HEK293 (cell line): ENCODE data around the gene MTG1.

Experiments used
- CTCF ChIA-PET: fragments of 350-600 bp; formaldehyde crosslinking; extraction: SDS; loops from one replicate; lab custom pipeline; 2021; ENCODE audit warnings: antibody characterized with exemption; lab: Yijun Ruan, JAX
- POLR2A ChIA-PET: fragments of 300-600 bp; formaldehyde crosslinking; extraction: SDS; loops from one replicate; lab custom pipeline; 2020; ENCODE audit warnings: antibody characterized with exemption, inconsistent platforms; lab: Yijun Ruan, JAX
- H3K27ac ChIP-seq: fragments of 200-500 bp; sonication (Bioruptor generic); 2 replicates; pipeline ENCODE4 v1.5.1; 2014; ENCODE audit warnings: low read depth, low read length, control low read depth, inconsistent platforms; ENCODE audit errors: extremely low read depth
- H3K36me3 ChIP-seq, 2 experiments: fragments of 200-500 bp in 1 of 2; sonication (Bioruptor generic) in 1 of 2; 1 replicate in 1 of 2; 2 replicates in 1 of 2; pipeline ENCODE4 v1.5.1; 2014 to 2017; ENCODE audit warnings: inconsistent platforms in 2 of 2, low read length in 2 of 2; ENCODE audit not compliant: control insufficient read depth in 2 of 2, insufficient read depth in 1 of 2
- H3K4me1 ChIP-seq: fragments of 200-500 bp; sonication (Bioruptor generic); 2 replicates; pipeline ENCODE4 v1.5.1; 2014; ENCODE audit warnings: mild to moderate bottlenecking, low read length, inconsistent platforms; ENCODE audit not compliant: control insufficient read depth, insufficient read depth
- H3K4me3 ChIP-seq: 2 replicates; pipeline ENCODE4 v1.5.1; 2011; ENCODE audit warnings: low read depth, mild to moderate bottlenecking, control low read depth, low read length, moderate library complexity
- H3K9me3 ChIP-seq: fragments of 200-500 bp; sonication (Bioruptor generic); 2 replicates; pipeline ENCODE4 v1.5.1; 2014; ENCODE audit warnings: low read depth, low read length, inconsistent platforms; ENCODE audit not compliant: control insufficient read depth, insufficient read depth
- HOXC10 ChIP-seq: sonication (generic); formaldehyde crosslinking; IDR thresholded peaks from 2 replicates; pipeline ENCODE4 v1.8.1; 2023; ENCODE audit warnings: mild to moderate bottlenecking, missing genetic modification reagents
- IKZF3 ChIP-seq: fragments of 450-650 bp; IDR thresholded peaks from 2 replicates; pipeline ENCODE4 v1.5.0; 2018; ENCODE audit warnings: missing biosample characterization, mild to moderate bottlenecking, missing genetic modification characterization, moderate library complexity
- KLF1 ChIP-seq: fragments of 450-650 bp; formaldehyde crosslinking; IDR thresholded peaks from 2 replicates; pipeline ENCODE4 v1.5.1; 2016; ENCODE audit warnings: missing biosample characterization, missing genetic modification characterization
- KLF8 ChIP-seq: fragments of 450-650 bp; formaldehyde crosslinking; IDR thresholded peaks from 2 replicates; pipeline ENCODE4 v1.5.1; 2016; ENCODE audit warnings: missing biosample characterization, missing genetic modification characterization
- MZF1 ChIP-seq: fragments of 450-650 bp; formaldehyde crosslinking; IDR thresholded peaks from 2 replicates; pipeline ENCODE4 v1.5.1; 2017; ENCODE audit warnings: missing biosample characterization, missing genetic modification characterization, borderline replicate concordance
- OVOL3 ChIP-seq: fragments of 450-650 bp; formaldehyde crosslinking; IDR thresholded peaks from 2 replicates; pipeline ENCODE4 v1.5.1; 2016; ENCODE audit warnings: missing biosample characterization, missing genetic modification characterization
- ZBTB1 ChIP-seq: fragments of 450-650 bp; formaldehyde crosslinking; IDR thresholded peaks from 2 replicates; pipeline ENCODE4 v1.5.1; 2016; ENCODE audit warnings: missing biosample characterization, missing genetic modification characterization
- ZFP37 ChIP-seq: fragments of 450-650 bp; formaldehyde crosslinking; IDR thresholded peaks from 2 replicates; pipeline ENCODE4 v1.5.1; 2016; ENCODE audit warnings: missing biosample characterization, missing genetic modification characterization
- ZNF133 ChIP-seq: fragments of 450-650 bp; formaldehyde crosslinking; IDR thresholded peaks from 2 replicates; pipeline ENCODE4 v1.5.1; 2016; ENCODE audit warnings: missing biosample characterization, missing genetic modification characterization
- ZNF16 ChIP-seq: fragments of 450-650 bp; formaldehyde crosslinking; IDR thresholded peaks from 2 replicates; pipeline ENCODE4 v1.5.1; 2016; ENCODE audit warnings: low read depth, missing biosample characterization, missing genetic modification characterization
- ZNF169 ChIP-seq: fragments of 450-650 bp; formaldehyde crosslinking; IDR thresholded peaks from 2 replicates; pipeline ENCODE4 v1.5.1; 2016; ENCODE audit warnings: missing biosample characterization, missing genetic modification characterization
- ZNF174 ChIP-seq: fragments of 450-650 bp; formaldehyde crosslinking; IDR thresholded peaks from 2 replicates; pipeline ENCODE4 v1.5.0; 2017; ENCODE audit warnings: missing biosample characterization, mild to moderate bottlenecking, missing genetic modification characterization
- ZNF202 ChIP-seq: fragments of 450-650 bp; formaldehyde crosslinking; IDR thresholded peaks from 2 replicates; pipeline ENCODE4 v1.5.1; 2016; ENCODE audit warnings: missing biosample characterization, missing genetic modification characterization, borderline replicate concordance
- ZNF211 ChIP-seq: fragments of 450-650 bp; formaldehyde crosslinking; IDR thresholded peaks from 2 replicates; pipeline ENCODE4 v1.5.1; 2016; ENCODE audit warnings: low read depth, missing biosample characterization, missing genetic modification characterization
- ZNF280C ChIP-seq: fragments of 450-650 bp; formaldehyde crosslinking; IDR thresholded peaks from 2 replicates; pipeline ENCODE4 v1.5.1; 2016; ENCODE audit warnings: missing biosample characterization, missing genetic modification characterization
- ZNF350 ChIP-seq: fragments of 450-650 bp; formaldehyde crosslinking; IDR thresholded peaks from 2 replicates; pipeline ENCODE4 v1.5.0; 2017; ENCODE audit warnings: missing biosample characterization, mild to moderate bottlenecking, missing genetic modification characterization
- ZNF37A ChIP-seq: fragments of 450-650 bp; IDR thresholded peaks from 2 replicates; pipeline ENCODE4 v1.5.1; 2018; ENCODE audit warnings: missing biosample characterization, missing genetic modification characterization
- ZNF391 ChIP-seq: fragments of 450-650 bp; formaldehyde crosslinking; IDR thresholded peaks from 2 replicates; pipeline ENCODE4 v1.5.1; 2016; ENCODE audit warnings: low read depth, missing biosample characterization, missing genetic modification characterization, borderline replicate concordance
- ZNF394 ChIP-seq: fragments of 450-650 bp; formaldehyde crosslinking; IDR thresholded peaks from 2 replicates; pipeline ENCODE4 v1.5.1; 2016; ENCODE audit warnings: missing biosample characterization, missing genetic modification characterization, mild to moderate bottlenecking, moderate library complexity, borderline replicate concordance
- ZNF416 ChIP-seq: fragments of 450-650 bp; formaldehyde crosslinking; IDR thresholded peaks from 2 replicates; pipeline ENCODE4 v1.5.1; 2016; ENCODE audit warnings: missing biosample characterization, missing genetic modification characterization
- ZNF510 ChIP-seq: fragments of 450-650 bp; formaldehyde crosslinking; IDR thresholded peaks from 2 replicates; pipeline ENCODE4 v1.5.1; 2018; ENCODE audit warnings: mild to moderate bottlenecking, missing genetic modification characterization, missing biosample characterization; ENCODE audit not compliant: insufficient replicate concordance
- ZNF513 ChIP-seq: fragments of 450-650 bp; IDR thresholded peaks from 2 replicates; pipeline ENCODE4 v1.5.1; 2018; ENCODE audit warnings: missing biosample characterization, missing genetic modification characterization
- ZNF560 ChIP-seq: fragments of 450-650 bp; formaldehyde crosslinking; IDR thresholded peaks from 2 replicates; pipeline ENCODE4 v1.5.1; 2017; ENCODE audit warnings: missing biosample characterization, missing genetic modification characterization, borderline replicate concordance
- ZNF580 ChIP-seq: fragments of 450-650 bp; formaldehyde crosslinking; IDR thresholded peaks from 2 replicates; pipeline ENCODE4 v1.5.1; 2016; ENCODE audit warnings: missing biosample characterization, missing genetic modification characterization
- ZNF585B ChIP-seq: fragments of 450-650 bp; formaldehyde crosslinking; IDR thresholded peaks from 2 replicates; pipeline ENCODE4 v1.5.1; 2016; ENCODE audit warnings: missing biosample characterization, missing genetic modification characterization
- ZNF623 ChIP-seq: fragments of 450-650 bp; formaldehyde crosslinking; IDR thresholded peaks from 2 replicates; pipeline ENCODE4 v1.5.1; 2016; ENCODE audit warnings: missing biosample characterization, missing genetic modification characterization
- ZNF664 ChIP-seq: fragments of 450-650 bp; formaldehyde crosslinking; IDR thresholded peaks from 2 replicates; pipeline ENCODE4 v1.5.1; 2016; ENCODE audit warnings: missing biosample characterization, missing genetic modification characterization
- ZNF785 ChIP-seq: fragments of 450-650 bp; formaldehyde crosslinking; IDR thresholded peaks from 2 replicates; pipeline ENCODE4 v1.5.1; 2016; ENCODE audit warnings: missing biosample characterization, missing genetic modification characterization
- ZNF792 ChIP-seq: fragments of 450-650 bp; formaldehyde crosslinking; IDR thresholded peaks from 2 replicates; pipeline ENCODE4 v1.5.1; 2016; ENCODE audit warnings: missing biosample characterization, missing genetic modification characterization

Gene MTG1

GRCh38 chr10:133461841-133462240 lies 67.9 kb downstream of the MTG1 start:
- no peak overlapping the region for H3K4me3 ChIP-seq
- H3K4me1 ChIP-seq: no peaks in the 10 kb centered on the region
- H3K27ac ChIP-seq: no peak overlapping the region
- CTCF ChIA-PET: interaction anchor here (0.6 kb wide), 1 partner anchor 59 kb away, joined by 6 read pairs; no protein-coding TSS in a partner anchor
- no peaks in the 10 kb centered on the region for H3K36me3 ChIP-seq
- TF ChIP-seq HOXC10 (CRISPR knock-in tag) (no peak), ZNF585B (tag by site-specific recombination) (no peak), ZNF560 (tag by site-specific recombination) (no peak), ZNF416 (tag by site-specific recombination) (no peak), ZNF510 (tag by site-specific recombination) (no peak), IKZF3 (no peak), ZNF792 (no peak), ZNF785 (no peak), ZNF202 (no peak), ZNF280C (tag by site-specific recombination) (no peak), ZNF664 (tag by site-specific recombination) (no peak), ZFP37 (tag by site-specific recombination) (no peak), ZNF16 (no peak), KLF8 (tag by site-specific recombination) (no peak)
- POLR2A ChIA-PET: no interaction called here
- no peaks in the 10 kb centered on the region for H3K9me3 ChIP-seq

GRCh38 chr10:133462512-133463305 lies 68.8 kb downstream of the MTG1 start:
- H3K36me3 ChIP-seq: peaks cover 0 to 2% of the 10 kb centered on the region in 2 experiments; a peak in 1 of 3 replicates
- ChIA-PET CTCF (interaction anchor here (0.7 kb wide), 1 partner anchor 118 kb away, joined by 3 read pairs; no protein-coding TSS in a partner anchor), POLR2A (no interaction called here)
- H3K4me3 ChIP-seq: no peak overlapping the region
- no peak for TF ChIP-seq MZF1 (tag by site-specific recombination)
- no peak for TF ChIP-seq ZNF133 (tag by site-specific recombination)
- no peak for TF ChIP-seq ZNF623 (tag by site-specific recombination)
- TF ChIP-seq ZNF211 (tag by site-specific recombination): no peak
- TF ChIP-seq ZFP37 (tag by site-specific recombination): no peak
- TF ChIP-seq ZNF169 (tag by site-specific recombination): no peak
- no peak for TF ChIP-seq ZNF350 (tag by site-specific recombination)
- no peak for TF ChIP-seq ZNF792
- TF ChIP-seq ZBTB1: no peak
- TF ChIP-seq KLF1 (tag by site-specific recombination): no peak
- TF ChIP-seq ZNF37A (tag by site-specific recombination): no peak
- TF ChIP-seq ZNF391 (tag by site-specific recombination): no peak
- no peak for TF ChIP-seq ZNF394 (tag by site-specific recombination)
- TF ChIP-seq OVOL3 (tag by site-specific recombination): no peak
- no peak for TF ChIP-seq ZNF174 (tag by site-specific recombination)
- TF ChIP-seq ZNF513: no peak
- no peak for TF ChIP-seq ZNF580 (tag by site-specific recombination)
- H3K27ac ChIP-seq: no peak overlapping the region
- no peaks in the 10 kb centered on the region for H3K9me3 ChIP-seq
- H3K4me1 ChIP-seq: no peaks in the 10 kb centered on the region
